Right lobe of liver (tissue), 6 donors: Measurements from ENCODE around the gene NTM. TPM values are rescaled to one million over a fixed set of nuclear protein-coding genes. Genes with fewer than 3 reads are reported as not detected.

Experiments used
- ATAC-seq, 4 donors: fragments of 200-7000 bp; cut with Tn5 transposase; one replicate each; pipeline ENCODE4 v1.9.1; 2020; ENCODE audit warnings: mild to moderate bottlenecking in 4 of 4, moderate library complexity in 4 of 4
- DNase-seq, 3 donors: peaks; one replicate each; pipeline ENCODE4 v3.0.0-alpha.2; 2020
- H3K27ac ChIP-seq, 3 donors: fragments of 200-600 bp; one replicate each; pipeline ENCODE4 v1.8.0; 2022
- H3K27me3 ChIP-seq, 2 donors: fragments of 200-600 bp; one replicate each; pipeline ENCODE4 v1.8.0; 2022
- H3K36me3 ChIP-seq, 4 donors: fragments of 200-600 bp; sonication (generic) in 1 of 4; one replicate each; pipeline versions ENCODE4 v1.5.1 to v1.8.0; 2017 to 2022; ENCODE audit warnings: control low read depth in 1 of 4
- H3K4me1 ChIP-seq, 4 donors: fragments of 200-600 bp; sonication (generic) in 1 of 4; one replicate each; pipeline versions ENCODE4 v1.5.1 to v1.8.0; 2017 to 2022; ENCODE audit warnings: control low read depth in 1 of 4
- H3K4me3 ChIP-seq, 3 donors: fragments of 200-600 bp; one replicate each; pipeline ENCODE4 v1.8.0; 2022
- H3K9me3 ChIP-seq, 4 donors: fragments of 200-600 bp; sonication (generic) in 1 of 4; one replicate each; pipeline versions ENCODE4 v1.5.1 to v1.8.0; 2017 to 2022; ENCODE audit warnings: control low read depth in 1 of 4
- POLR2A ChIP-seq: fragments of 450-650 bp; IDR thresholded peaks from one replicate; pipeline ENCODE4 v1.6.1; 2017; ENCODE audit warnings: antibody characterized with exemption, mild to moderate bottlenecking
- WGBS: methylation state at CpG from one replicate; pipeline ENCODE4 v1.1.6; 2018; ENCODE audit warnings: low coverage, low lambda C conversion rate; ENCODE audit not compliant: insufficient coverage; ENCODE audit errors: missing lambda C conversion rate; 5-methylcytosine and 5-hydroxymethylcytosine counted together
- intact Hi-C, 2 donors: fragments of 100-400 bp; cut with DNase I; formaldehyde crosslinking; loops; one replicate each; pipeline versions ENCODE4 v1.11.2 to v1.14.1; 2022
- total RNA-seq, 6 experiments: library from RNA; depleted of rRNA in 2 of 6; stranded (reverse); fragments of >200 nt in 2 of 6; fragmentation: NEBNext Ultra II Directional in 3 of 6; extraction: Animal tissue kit (Norgen Biotek cat#: 25700) in 3 of 6; gene quantifications; one replicate each; pipeline versions ENCODE4 v1.1.0 to v1.2.4, GENCODE V29; 2016 to 2023
- TF ChIP-seq, protein P1 (sequence below), 4 donors: fragments of 200-600 bp in 3 of 4; fragments of 450-650 bp in 1 of 4; IDR thresholded peaks; one replicate each; pipeline versions ENCODE4 v1.5.1 to v1.8.0; 2016 to 2022; ENCODE audit warnings: antibody characterized with exemption in 4 of 4, mild to moderate bottlenecking in 2 of 4
- donor health status: DM: no; HTN: yes; CAD: no.
- donor health status: DM: no; HTN: no; CAD: no.
- donor health status: DM: no; HTN: no; CAD: no.
- donor health status: DM: no; HTN: yes; CAD: no.
- donor health status: DM: no; HTN: yes; CAD: no.

NTM gene
- total RNA-seq, 6 experiments from 2014 or later = 0.35 TPM; not detected in 5

DNA sequence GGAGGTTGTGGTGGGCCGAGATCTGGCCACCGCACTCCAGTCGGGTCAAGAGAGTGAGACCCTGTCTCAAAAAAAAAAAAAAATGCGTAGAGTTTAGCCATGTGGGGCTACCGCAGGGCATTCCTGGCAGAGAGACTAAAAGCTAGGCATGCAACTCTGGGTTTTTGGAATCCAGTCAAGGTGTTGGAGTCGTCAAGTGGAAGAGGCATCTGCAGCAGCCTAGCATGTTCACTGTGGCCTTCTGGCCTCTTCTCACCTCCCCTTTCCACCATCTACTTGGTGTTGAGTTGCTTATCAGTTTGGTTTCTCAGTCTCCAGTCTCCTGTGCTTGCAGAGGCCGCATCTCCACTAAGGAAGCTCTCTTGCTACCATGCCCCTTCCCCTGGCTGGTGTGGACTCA is 572.5 kb downstream of the NTM start:
- H3K27ac ChIP-seq = no peak overlapping the region
- no peak for ATAC-seq
- H3K27me3 ChIP-seq = no peaks in the 10 kb centered on the region
- no peaks in the 10 kb centered on the region for H3K9me3 ChIP-seq
- no peak for DNase-seq
- WGBS = 74% methylated on average over 3 of the region's 7 CpGs
- H3K4me1 ChIP-seq = no peaks in the 10 kb centered on the region
- H3K36me3 ChIP-seq = no peaks in the 10 kb centered on the region
- TF ChIP-seq POLR2A = no peak
- TF ChIP-seq, protein P1, sequence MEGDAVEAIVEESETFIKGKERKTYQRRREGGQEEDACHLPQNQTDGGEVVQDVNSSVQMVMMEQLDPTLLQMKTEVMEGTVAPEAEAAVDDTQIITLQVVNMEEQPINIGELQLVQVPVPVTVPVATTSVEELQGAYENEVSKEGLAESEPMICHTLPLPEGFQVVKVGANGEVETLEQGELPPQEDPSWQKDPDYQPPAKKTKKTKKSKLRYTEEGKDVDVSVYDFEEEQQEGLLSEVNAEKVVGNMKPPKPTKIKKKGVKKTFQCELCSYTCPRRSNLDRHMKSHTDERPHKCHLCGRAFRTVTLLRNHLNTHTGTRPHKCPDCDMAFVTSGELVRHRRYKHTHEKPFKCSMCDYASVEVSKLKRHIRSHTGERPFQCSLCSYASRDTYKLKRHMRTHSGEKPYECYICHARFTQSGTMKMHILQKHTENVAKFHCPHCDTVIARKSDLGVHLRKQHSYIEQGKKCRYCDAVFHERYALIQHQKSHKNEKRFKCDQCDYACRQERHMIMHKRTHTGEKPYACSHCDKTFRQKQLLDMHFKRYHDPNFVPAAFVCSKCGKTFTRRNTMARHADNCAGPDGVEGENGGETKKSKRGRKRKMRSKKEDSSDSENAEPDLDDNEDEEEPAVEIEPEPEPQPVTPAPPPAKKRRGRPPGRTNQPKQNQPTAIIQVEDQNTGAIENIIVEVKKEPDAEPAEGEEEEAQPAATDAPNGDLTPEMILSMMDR (IDR thresholded peaks at IDR 0.05) = no peak
- intact Hi-C loops = no loop called here
- H3K4me3 ChIP-seq = no peak overlapping the region

DNA sequence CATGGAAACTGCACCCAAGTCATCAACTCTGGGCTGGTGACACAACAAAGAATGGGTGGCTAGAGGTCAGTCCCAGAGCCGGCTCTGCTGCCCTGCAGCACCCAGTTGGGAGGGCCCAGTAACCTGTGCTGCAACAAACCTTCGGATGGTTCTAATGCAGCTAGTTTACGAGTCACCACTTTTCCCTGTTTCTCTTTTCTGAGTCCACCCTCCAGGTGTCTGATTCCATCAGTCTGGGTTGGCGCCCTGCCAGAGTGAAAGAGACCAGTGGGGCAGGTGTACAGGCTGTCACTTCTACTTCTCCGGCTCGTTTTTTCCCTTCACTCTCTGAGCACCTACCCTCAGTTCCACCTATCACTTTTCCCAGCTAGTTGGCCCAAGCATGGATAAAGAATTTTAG is 572.9 kb downstream of the NTM start:
- intact Hi-C loops = no loop called here
- Histone ChIP-seq H3K27me3 (no peaks in the 10 kb centered on the region), H3K4me3 (no peak overlapping the region), H3K4me1 (no peaks in the 10 kb centered on the region), H3K27ac (no peak overlapping the region), H3K36me3 (no peaks in the 10 kb centered on the region), H3K9me3 (no peaks in the 10 kb centered on the region)
- TF ChIP-seq, protein P1 (IDR thresholded peaks at IDR 0.05) = no peak
- no peak for TF ChIP-seq POLR2A
- no peak for DNase-seq
- no peak for ATAC-seq
- 63% methylated on average over 6 of the region's 6 CpGs for WGBS

DNA sequence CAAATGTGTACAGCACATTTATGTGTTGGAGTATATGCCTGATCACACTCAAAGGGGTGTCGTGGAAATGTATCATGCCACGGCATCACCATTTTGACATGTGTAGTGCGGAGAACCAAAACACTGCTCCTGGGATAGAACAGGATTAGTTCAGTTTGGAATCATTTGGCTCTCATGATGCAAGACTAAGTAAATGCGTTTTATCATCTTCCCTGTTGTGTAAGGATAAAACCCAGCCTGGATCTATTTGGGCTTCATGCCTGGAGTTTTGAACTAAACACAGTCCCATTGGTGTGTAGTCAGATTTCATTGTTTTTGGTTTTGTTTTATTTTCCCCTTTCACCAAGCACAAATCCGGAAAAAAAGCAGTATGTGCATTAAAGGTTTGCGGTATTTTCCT is 574.3 kb downstream of the NTM start:
- no peak for TF ChIP-seq POLR2A

DNA sequence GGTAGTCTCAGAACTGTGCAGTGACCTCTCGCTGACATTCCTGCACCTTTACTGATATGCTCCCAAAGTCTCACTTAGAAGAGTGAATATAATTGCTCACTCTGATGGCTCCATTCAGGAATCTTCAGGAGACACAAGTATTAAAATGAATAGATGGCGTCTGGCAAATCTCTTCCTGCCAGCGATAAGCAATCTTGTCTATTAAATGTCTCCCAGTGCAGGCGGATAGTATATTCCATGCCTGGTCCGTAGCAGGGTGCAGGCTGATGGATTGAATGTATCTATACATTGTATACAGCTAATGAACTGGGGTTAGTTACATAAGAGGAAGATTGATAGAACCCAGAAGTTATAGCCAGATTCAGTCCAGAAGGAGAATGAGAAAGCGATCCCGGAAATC is 575.3 kb downstream of the NTM start:
- Histone ChIP-seq H3K9me3 (no peaks in the 10 kb centered on the region), H3K27me3 (no peaks in the 10 kb centered on the region), H3K36me3 (no peaks in the 10 kb centered on the region), H3K4me1 (no peaks in the 10 kb centered on the region), H3K4me3 (no peak overlapping the region), H3K27ac (no peak overlapping the region)
- intact Hi-C loops = no loop called here
- whole genome bisulfite sequencing = 67% methylated on average over 7 of the region's 7 CpGs
- TF ChIP-seq, protein P1 (IDR thresholded peaks at IDR 0.05) = no peak
- no peak for TF ChIP-seq POLR2A
- DNase-seq (no peak), ATAC-seq (no peak)

More for the DNA sequence above, 574.3 kb downstream of the NTM start:
- DNase-seq (no peak), ATAC-seq (no peak)
- 67% methylated on average over 6 of the region's 6 CpGs for WGBS
- no peaks in the 10 kb centered on the region for H3K36me3 ChIP-seq
- intact Hi-C loops = no loop called here
- H3K27me3 ChIP-seq = no peaks in the 10 kb centered on the region
- H3K4me3 ChIP-seq = no peak overlapping the region
- H3K4me1 ChIP-seq = no peaks in the 10 kb centered on the region
- no peaks in the 10 kb centered on the region for H3K9me3 ChIP-seq
- no peak overlapping the region for H3K27ac ChIP-seq

DNA sequence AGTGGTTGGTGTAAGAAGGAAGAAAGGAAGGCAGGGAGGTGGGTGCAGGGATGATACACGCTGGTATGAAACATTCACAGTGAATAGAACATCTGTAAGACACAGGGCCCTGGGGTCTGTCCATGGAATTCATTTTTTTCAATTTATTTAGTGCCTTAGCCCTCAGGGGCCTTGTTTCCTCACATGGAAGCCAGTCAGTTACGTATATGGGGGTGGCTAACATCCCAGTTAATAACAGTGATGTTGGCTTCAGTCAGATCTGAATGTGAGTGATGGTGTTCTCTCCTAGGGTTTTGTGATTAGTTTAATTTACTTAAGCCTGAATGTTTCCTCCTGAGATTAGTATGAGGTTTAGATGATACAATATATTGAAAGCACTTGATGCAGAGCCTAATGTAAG is 577.1 kb downstream of the NTM start:
- no peak overlapping the region for H3K4me3 ChIP-seq
- DNase-seq (no peak), ATAC-seq (no peak)
- no peak for TF ChIP-seq POLR2A
- TF ChIP-seq, protein P1 (IDR thresholded peaks at IDR 0.05) = no peak
- no peaks in the 10 kb centered on the region for H3K9me3 ChIP-seq
- no peaks in the 10 kb centered on the region for H3K36me3 ChIP-seq
- no peaks in the 10 kb centered on the region for H3K4me1 ChIP-seq
- no peaks in the 10 kb centered on the region for H3K27me3 ChIP-seq
- intact Hi-C loops = no loop called here
- WGBS = 50% methylated on average over 2 of the region's 2 CpGs
- H3K27ac ChIP-seq = no peak overlapping the region
